Esophagus squamous epithelium (tissue), 5 donors: ENCODE measurements around the gene ARPC4. TPM values are rescaled to one million over a fixed set of nuclear protein-coding genes. Genes with fewer than 3 reads are reported as not detected.

Experiments used
- DNase-seq: peaks from one replicate; lab custom pipeline; 2025; lab: John Stamatoyannopoulos, UW
- H3K27ac ChIP-seq, 4 donors: fragments of 200-600 bp; sonication (generic); one replicate each; pipeline ENCODE4 v1.5.1; 2016 to 2019; ENCODE audit warnings: mild to moderate bottlenecking in 1 of 4
- H3K27me3 ChIP-seq, 4 donors: fragments of 200-600 bp; sonication (generic); 1 replicate in 3 of 4; 2 replicates in 1 of 4; pipeline versions ENCODE4 v1.5.1 to v1.6.0; 2017 to 2021; ENCODE audit warnings: antibody characterized with exemption in 1 of 4
- H3K36me3 ChIP-seq, 3 donors: fragments of 200-600 bp; sonication (generic); one replicate each; pipeline ENCODE4 v1.5.1; 2016 to 2019
- H3K4me1 ChIP-seq, 3 donors: fragments of 200-600 bp; sonication (generic); one replicate each; pipeline ENCODE4 v1.5.1; 2017 to 2019
- H3K4me3 ChIP-seq, 4 donors: fragments of 200-600 bp; sonication (generic); 1 replicate in 3 of 4; 2 replicates in 1 of 4; pipeline ENCODE4 v1.5.1; 2016 to 2019; ENCODE audit warnings: mild to moderate bottlenecking in 2 of 4, moderate library complexity in 1 of 4
- H3K9me3 ChIP-seq, 3 donors: fragments of 200-600 bp; sonication (generic); one replicate each; pipeline ENCODE4 v1.5.1; 2016 to 2019
- POLR2A ChIP-seq, 4 donors: fragments of 450-650 bp; IDR thresholded peaks; one replicate each; pipeline ENCODE4 v1.6.1; 2017; ENCODE audit warnings: antibody characterized with exemption in 4 of 4, mild to moderate bottlenecking in 4 of 4, moderate library complexity in 3 of 4
- WGBS, 2 donors: methylation state at CpG; one replicate each; pipeline ENCODE4 v1.1.5; 2018; 5-methylcytosine and 5-hydroxymethylcytosine counted together
- intact Hi-C: fragments of 100-400 bp; cut with DNase I; formaldehyde crosslinking; loops from one replicate; pipeline ENCODE4 v1.15.0; 2022
- total RNA-seq, 4 donors: library from RNA; depleted of rRNA; stranded (reverse); fragments of >200 nt; gene quantifications; one replicate each; pipeline ENCODE4 v1.1.0, GENCODE V29; 2016
- TF ChIP-seq, protein P1 (sequence below), 6 experiments: fragments of 450-650 bp in 4 of 6; fragments of 200-600 bp in 2 of 6; sonication (generic) in 2 of 6; IDR thresholded peaks; one replicate each; pipeline ENCODE4 v1.5.1; 2016 to 2019; ENCODE audit warnings: antibody characterized with exemption in 6 of 6, mild to moderate bottlenecking in 4 of 6, moderate library complexity in 4 of 6
- donor health status: DM: yes; HTN: yes; CAD: no.

The ARPC4 gene
- total RNA-seq, 4 donors from 2014 or later = 125 to 244 (median 167) TPM

- Histone ChIP-seq H3K27me3 (no peaks in the 10 kb centered on the region), H3K4me3 (peak overlapping the region; percentile 64 to 79 (median 74)), H3K4me1 (peaks cover 14 to 24% (median 17%) of the 10 kb centered on the region in 3 donors), H3K27ac (peak overlapping the region; percentile 93 to 96 (median 94)), H3K36me3 (peaks cover 8 to 49% (median 25%) of the 10 kb centered on the region in 3 donors), H3K9me3 (no peaks in the 10 kb centered on the region)
- WGBS, 2 donors = 63 to 72% methylated on average over 3 to 4 of the region's 4 CpGs
- intact Hi-C loops = no loop called here
- no peak for DNase-seq
- TF ChIP-seq, protein P1, sequence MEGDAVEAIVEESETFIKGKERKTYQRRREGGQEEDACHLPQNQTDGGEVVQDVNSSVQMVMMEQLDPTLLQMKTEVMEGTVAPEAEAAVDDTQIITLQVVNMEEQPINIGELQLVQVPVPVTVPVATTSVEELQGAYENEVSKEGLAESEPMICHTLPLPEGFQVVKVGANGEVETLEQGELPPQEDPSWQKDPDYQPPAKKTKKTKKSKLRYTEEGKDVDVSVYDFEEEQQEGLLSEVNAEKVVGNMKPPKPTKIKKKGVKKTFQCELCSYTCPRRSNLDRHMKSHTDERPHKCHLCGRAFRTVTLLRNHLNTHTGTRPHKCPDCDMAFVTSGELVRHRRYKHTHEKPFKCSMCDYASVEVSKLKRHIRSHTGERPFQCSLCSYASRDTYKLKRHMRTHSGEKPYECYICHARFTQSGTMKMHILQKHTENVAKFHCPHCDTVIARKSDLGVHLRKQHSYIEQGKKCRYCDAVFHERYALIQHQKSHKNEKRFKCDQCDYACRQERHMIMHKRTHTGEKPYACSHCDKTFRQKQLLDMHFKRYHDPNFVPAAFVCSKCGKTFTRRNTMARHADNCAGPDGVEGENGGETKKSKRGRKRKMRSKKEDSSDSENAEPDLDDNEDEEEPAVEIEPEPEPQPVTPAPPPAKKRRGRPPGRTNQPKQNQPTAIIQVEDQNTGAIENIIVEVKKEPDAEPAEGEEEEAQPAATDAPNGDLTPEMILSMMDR (IDR thresholded peaks at IDR 0.05) = no peak
- TF ChIP-seq POLR2A (IDR thresholded peaks at IDR 0.05) = no peak
Measured at GRCh38 chr3:9809239-9809614, 16.3 kb downstream of the ARPC4 start.

DNA sequence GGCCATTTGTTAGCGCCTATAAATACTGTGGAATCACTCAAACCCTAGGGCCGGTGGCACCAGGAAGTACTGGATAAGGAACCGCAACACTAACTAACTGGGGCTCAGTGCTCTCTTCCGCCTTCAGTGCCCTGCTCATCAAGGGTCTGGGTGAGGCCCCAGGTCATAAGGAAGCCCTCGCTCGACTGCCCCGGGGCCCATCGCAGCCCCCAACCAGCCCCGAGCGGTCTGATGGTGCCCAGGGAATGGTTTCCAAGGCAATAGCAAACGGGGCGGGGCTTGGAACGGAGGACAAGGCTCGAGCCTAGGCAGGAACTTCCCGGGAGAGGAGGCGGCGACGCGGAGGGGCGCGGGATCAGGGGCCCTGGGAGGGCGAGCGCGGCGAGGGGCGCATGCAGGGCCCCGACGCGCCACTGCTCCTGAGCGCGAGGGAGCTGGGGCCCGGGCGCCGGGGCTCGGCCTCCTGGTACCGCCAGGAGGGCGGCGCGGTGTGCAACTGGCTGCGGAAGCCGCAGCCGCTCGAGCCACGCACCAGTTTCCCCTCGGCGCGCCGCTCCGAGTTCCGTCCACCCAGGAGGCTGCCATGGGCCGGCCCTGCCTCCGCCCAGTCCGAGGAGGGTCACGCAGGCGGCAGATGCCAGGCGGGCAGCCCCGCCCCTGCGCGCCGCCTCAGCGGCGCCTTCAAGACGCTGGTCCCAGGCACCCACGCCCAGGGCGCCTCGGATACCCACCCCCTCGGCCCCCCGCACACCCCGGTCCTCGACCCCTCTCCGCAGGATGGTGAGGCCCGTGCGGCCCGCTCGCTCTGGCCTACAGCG is 16.9 kb downstream of the ARPC4 start, which contains the start of gene TTLL3:
Gene TTLL3 (plus strand): TSS at position 648 of the 818 bp plus-strand sequence. CDS start 400 bp downstream, outside the sequence.
- H3K9me3 ChIP-seq = no peaks in the 10 kb centered on the region
- H3K4me1 ChIP-seq = peaks cover 14 to 24% (median 17%) of the 10 kb centered on the region in 3 donors
- peak within 1 kb of the TSS; percentile 93 to 96 (median 94) for H3K27ac ChIP-seq
- WGBS, 2 donors = 0 to 1% methylated on average over 3 to 9 of the region's 76 CpGs
- intact Hi-C loops = no loop called here
- H3K4me3 ChIP-seq = peak within 1 kb of the TSS; percentile 64 to 79 (median 74)
- DNase-seq = no peak
- H3K36me3 ChIP-seq = peaks cover 8 to 43% (median 21%) of the 10 kb centered on the region in 3 donors
- peak in 2 of 4 donors; percentile 61 to 65 for TF ChIP-seq POLR2A (IDR thresholded peaks at IDR 0.05)
- TF ChIP-seq, protein P1 (IDR thresholded peaks at IDR 0.05) = peak in 1 of 6 experiments; percentile 24
- H3K27me3 ChIP-seq = no peaks in the 10 kb centered on the region

- DNase-seq = no peak
- H3K27ac ChIP-seq = peak overlapping the region; percentile 93 to 96 (median 94)
- H3K9me3 ChIP-seq = no peaks in the 10 kb centered on the region
- H3K4me3 ChIP-seq = peak overlapping the region; percentile 64 to 79 (median 74)
- TF ChIP-seq, protein P1 (IDR thresholded peaks at IDR 0.05) = no peak
- no peak for TF ChIP-seq POLR2A (IDR thresholded peaks at IDR 0.05)
- peaks cover 14 to 24% (median 17%) of the 10 kb centered on the region in 3 donors for H3K4me1 ChIP-seq
- WGBS, 2 donors = 7 to 11% methylated on average over 11 to 15 of the region's 18 CpGs
- intact Hi-C loops = no loop called here
- H3K36me3 ChIP-seq = peaks cover 8 to 38% (median 16%) of the 10 kb centered on the region in 3 donors
- H3K27me3 ChIP-seq = no peaks in the 10 kb centered on the region
Measured at GRCh38 chr3:9810433-9810770, 17.5 kb downstream of the ARPC4 start.

DNA sequence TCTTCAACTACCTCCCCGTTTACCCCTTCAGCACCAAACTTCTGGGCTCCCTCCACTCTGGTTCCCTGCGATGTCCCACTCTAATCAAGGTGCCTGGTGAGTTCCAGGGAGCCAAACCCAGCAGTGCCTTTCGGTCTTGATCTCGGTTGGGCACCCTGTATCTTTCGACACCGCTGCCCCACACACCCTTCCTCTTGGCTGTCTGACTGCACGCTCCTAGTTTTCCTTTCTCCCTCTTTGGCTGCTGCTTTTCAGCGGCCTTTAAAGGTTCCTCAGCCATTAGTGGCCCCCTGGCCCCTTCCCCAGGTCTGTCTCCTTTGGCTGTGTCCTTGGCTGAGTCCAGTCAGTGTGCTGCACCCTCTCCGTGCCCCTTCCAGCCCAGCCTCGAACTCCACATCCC is 18.0 kb downstream of the ARPC4 start:
- Histone ChIP-seq H3K27ac (peak overlapping the region; percentile 93 to 96 (median 94)), H3K4me1 (peaks cover 14 to 24% (median 17%) of the 10 kb centered on the region in 3 donors), H3K27me3 (no peaks in the 10 kb centered on the region), H3K9me3 (no peaks in the 10 kb centered on the region), H3K4me3 (peak overlapping the region; percentile 64 to 79 (median 74)), H3K36me3 (peaks cover 8 to 38% (median 11%) of the 10 kb centered on the region in 3 donors)
- intact Hi-C loops = no loop called here
- DNase-seq = no peak
- no peak for TF ChIP-seq POLR2A (IDR thresholded peaks at IDR 0.05)
- TF ChIP-seq, protein P1 (IDR thresholded peaks at IDR 0.05) = no peak
- WGBS, 2 donors = 49% methylated on average over 10 of the region's 10 CpGs
